ENCODE data around the gene RYR3. TPM values are rescaled to one million over a fixed set of nuclear protein-coding genes. Genes with fewer than 3 reads are reported as not detected.

Gene RYR3
- total and polyA plus RNA-seq, 10 of the 15 experiments (the other 5 are each of a cell fraction or from before 2014, with no cell fraction given) = under 0.01 to 0.44 (median 0.16) TPM; not detected in 5

- no peak for TF ChIP-seq USF2 (IDR thresholded peaks at IDR 0.05; ENCODE audit: borderline replicate concordance, low read depth, low read length)
- no peak for TF ChIP-seq RCOR1 (conservative IDR thresholded peaks at IDR 0.05; ENCODE audit: low read depth, low read length)
- TF ChIP-seq RFX5 (IDR thresholded peaks at IDR 0.05; ENCODE audit: low read depth, low read length) = no peak
- TF ChIP-seq GATAD2B (conservative IDR thresholded peaks at IDR 0.05; ENCODE audit: low read depth) = no peak
Observed at GRCh38 chr15:33581032-33581431, 270.3 kb downstream of the RYR3 start (continued).

GRCh38 chr15:33584797-33585196 is 274.0 kb downstream of the RYR3 start:
- no peaks in the 10 kb centered on the region for H3K4me1 ChIP-seq (ENCODE audit: control insufficient read depth, insufficient read depth, low read length)
- H3K4me2 ChIP-seq (ENCODE audit: control insufficient read depth, insufficient read depth) = no peak overlapping the region
- FAIRE-seq (no peak), ATAC-seq (no peak), DNase-seq (ENCODE audit: low read depth, low spot score) (no peak)
- no peaks in the 10 kb centered on the region for H3K79me2 ChIP-seq (ENCODE audit: control insufficient read depth, insufficient read depth, low read length)
- no peak overlapping the region for H3K4me3 ChIP-seq
- no peaks in the 10 kb centered on the region for H3K36me3 ChIP-seq (ENCODE audit: control insufficient read depth in 2 of 2, insufficient read depth in 2 of 2, low read length in 1 of 2)
- no peak overlapping the region for H3K9ac ChIP-seq (ENCODE audit: control insufficient read depth, insufficient read depth, low read length)
- ChIA-PET SMC1A (ENCODE audit: uncharacterized antibody, unreplicated experiment) (no interaction called here), CTCF (interaction anchor here (0.6 to 2.8 kb wide), 2 partner anchors 70 to 292 kb away, joined by 3 to 7 read pairs; no protein-coding TSS in a partner anchor), RAD21 (ENCODE audit: unreplicated experiment) (no interaction called here), POLR2A (no interaction called here)
- 13% methylated on average over 8 of the region's 8 CpGs for WGBS (ENCODE audit: insufficient coverage, insufficient replicate concordance, low lambda C conversion rate, missing lambda C conversion rate)
- in situ Hi-C loops (cut with MboI) (no loop called here), intact Hi-C loops (cut with micrococcal nuclease; ENCODE audit: unreplicated experiment) (no loop called here)
- H3K9me3 ChIP-seq (replicated peaks; ENCODE audit: control insufficient read depth, insufficient read depth, low read length) = no peaks in the 10 kb centered on the region
- H2AFZ ChIP-seq (ENCODE audit: control insufficient read depth, low read depth, low read length) = no peak overlapping the region
- H4K20me1 ChIP-seq (ENCODE audit: control insufficient read depth, insufficient read depth) = no peaks in the 10 kb centered on the region
- H3K27me3 ChIP-seq (replicated peaks in 1 of 2; ENCODE audit: control insufficient read depth in 2 of 2, insufficient read depth in 2 of 2, low read length in 1 of 2) = no peaks in the 10 kb centered on the region
- BruUV-seq (replicated peaks) = no TSS peak
- no peak overlapping the region for H3K27ac ChIP-seq (ENCODE audit: control insufficient read depth, insufficient read depth)
- TF ChIP-seq PML (IDR thresholded peaks at IDR 0.05; ENCODE audit: low read length) (no peak), SIX5 (IDR thresholded peaks at IDR 0.05; ENCODE audit: low read depth, low read length, severe bottlenecking) (no peak), ATF2 (IDR thresholded peaks at IDR 0.05; ENCODE audit: low read length) (no peak), MXI1 (IDR thresholded peaks at IDR 0.05; ENCODE audit: low read depth, low read length) (no peak), BCL11A (IDR thresholded peaks at IDR 0.05; ENCODE audit: low read depth, low read length) (no peak), REST (IDR thresholded peaks at IDR 0.05; ENCODE audit: low read depth, low read length) (no peak), TCF12 (IDR thresholded peaks at IDR 0.05; ENCODE audit: low read depth, low read length) (no peak), CBFB (IDR thresholded peaks at IDR 0.05; ENCODE audit: low read depth) (no peak), GATAD2B (conservative IDR thresholded peaks at IDR 0.05; ENCODE audit: low read depth) (no peak), JUNB (IDR thresholded peaks at IDR 0.05) (no peak), ZZZ3 (IDR thresholded peaks at IDR 0.05; ENCODE audit: control insufficient read depth, insufficient read length, low read depth) (no peak), SKIL (IDR thresholded peaks at IDR 0.05; ENCODE audit: low read depth, poor library complexity, severe bottlenecking) (no peak), SREBF1 (IDR thresholded peaks at IDR 0.05; ENCODE audit: low read length) (no peak)
